Activated CD8-positive, alpha-beta T cell treated with anti-CD3 and anti-CD28 coated beads, Interleukin-2, amount 10 ng/mL, durations not matched to agents 7 days and 5 days (primary cell): ENCODE data around the gene CUL4A. TPM values are rescaled to one million over a fixed set of nuclear protein-coding genes. Genes with fewer than 3 reads are reported as not detected.
"Not testable (repeated sequence)": the region's sequence is repeated elsewhere in the genome, so short reads cannot be mapped to it uniquely, and the experiment has no call there.

Experiments
- ATAC-seq: fragments of 150-1000 bp; cut with Tn5 transposase; one replicate; pipeline ENCODE4 v1.10.0; 2021; ENCODE audit warnings: moderate library complexity
- CTCF ChIA-PET: fragments of 350-600 bp; sonication (Branson Sonifier 250); formaldehyde crosslinking; loops from one replicate; lab custom pipeline; 2021; ENCODE audit warnings: antibody characterized with exemption; lab: Charles Lee
- POLR2A ChIA-PET: fragments of 350-600 bp; sonication (Branson Sonifier 250); formaldehyde crosslinking; loops from one replicate; lab custom pipeline; 2021; ENCODE audit warnings: antibody characterized with exemption; lab: Charles Lee
- DNase-seq: peaks from one replicate; pipeline ENCODE4 v3.0.0-alpha.2; 2020
- H3K27ac Mint-ChIP-seq: one replicate; pipeline ENCODE4 v1.8.0; 2021; ENCODE audit warnings: mild to moderate bottlenecking, mixed read lengths
- H3K27me3 Mint-ChIP-seq: one replicate; pipeline ENCODE4 v1.8.0; 2021; ENCODE audit warnings: low read depth, mixed read lengths
- H3K36me3 Mint-ChIP-seq: one replicate; pipeline ENCODE4 v1.8.0; 2021; ENCODE audit warnings: low read depth, mixed read lengths
- H3K4me1 Mint-ChIP-seq: one replicate; pipeline ENCODE4 v1.8.0; 2021; ENCODE audit warnings: low read depth, mixed read lengths
- H3K4me3 Mint-ChIP-seq: one replicate; pipeline ENCODE4 v1.8.0; 2021; ENCODE audit warnings: mild to moderate bottlenecking, mixed read lengths
- H3K9me3 Mint-ChIP-seq: one replicate; pipeline ENCODE4 v1.8.0; 2022; ENCODE audit warnings: mixed read lengths; ENCODE audit not compliant: insufficient read depth
- total RNA-seq, 2 experiments: library from RNA; stranded (reverse); gene quantifications; one replicate each; pipeline ENCODE4 v1.2.3, GENCODE V29; 2021

Gene CUL4A
- total RNA-seq, 2 experiments from 2014 or later = 65.9 to 70.5 TPM

DNA sequence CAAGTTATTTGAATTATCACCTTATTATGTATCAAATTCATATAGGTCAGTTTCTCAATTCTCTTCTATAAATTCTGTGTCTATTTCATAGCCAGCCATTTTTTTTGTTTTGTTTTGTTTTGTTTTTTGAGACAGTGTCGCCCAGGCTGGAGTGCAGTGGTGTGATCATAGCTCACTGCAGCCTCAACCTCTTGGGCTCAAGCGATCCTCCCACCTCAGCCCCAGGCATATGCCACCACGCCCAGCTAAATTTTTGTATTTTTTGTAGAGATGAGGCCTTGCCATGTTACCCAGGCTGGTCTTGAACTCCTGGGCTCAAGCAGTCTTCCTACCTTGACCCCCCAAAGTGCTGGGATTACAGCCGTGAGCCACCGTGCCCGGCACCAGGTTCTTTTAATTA is 48.5 kb downstream of the CUL4A start:
- CTCF ChIA-PET, H3K4me3 Mint-ChIP-seq, H3K27ac Mint-ChIP-seq, POLR2A ChIA-PET, H3K4me1 Mint-ChIP-seq, DNase-seq, H3K27me3 Mint-ChIP-seq, ATAC-seq, H3K9me3 Mint-ChIP-seq: not testable (repeated sequence)
- peaks cover 60% of the 10 kb centered on the region for H3K36me3 Mint-ChIP-seq

- Mint-ChIP-seq H3K9me3 (no peaks in the 10 kb centered on the region), H3K27me3 (no peaks in the 10 kb centered on the region), H3K27ac (no peak overlapping the region), H3K4me3 (no peak overlapping the region), H3K4me1 (no peaks in the 10 kb centered on the region), H3K36me3 (peaks cover 62% of the 10 kb centered on the region)
- POLR2A ChIA-PET = no interaction called here
- CTCF ChIA-PET = interaction anchor here (1.2 kb wide), 1 partner anchor 135 kb away, joined by 3 read pairs; no protein-coding TSS in a partner anchor
- DNase-seq = no peak
- ATAC-seq = no peak
Observed at GRCh38 chr13:113258321-113259054, 49.1 kb downstream of the CUL4A start.

DNA sequence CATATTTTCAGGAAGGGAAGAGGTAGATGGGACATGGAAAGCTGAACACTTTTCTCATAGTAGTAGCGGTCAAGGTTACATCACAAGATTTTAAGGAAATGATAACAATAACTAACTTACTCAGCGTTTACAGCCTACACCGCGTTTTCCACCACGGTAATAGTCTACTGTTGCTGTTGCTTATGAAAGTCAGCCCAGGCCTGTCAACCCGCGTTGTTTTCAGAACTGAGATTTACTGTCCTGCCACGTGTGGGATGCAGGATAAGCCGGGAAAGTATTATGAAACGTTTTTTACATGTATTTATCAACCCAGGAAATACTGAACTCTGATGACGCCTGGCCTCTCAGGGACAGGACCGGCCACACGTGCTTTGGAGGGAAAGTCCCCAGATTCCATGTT is 51.6 kb downstream of the CUL4A start:
- POLR2A ChIA-PET = no interaction called here
- CTCF ChIA-PET = no interaction called here
- H3K27ac Mint-ChIP-seq = no peak overlapping the region
- H3K9me3 Mint-ChIP-seq = no peaks in the 10 kb centered on the region
- no peaks in the 10 kb centered on the region for H3K4me1 Mint-ChIP-seq
- ATAC-seq = no peak
- peaks cover 50% of the 10 kb centered on the region for H3K36me3 Mint-ChIP-seq
- no peak for DNase-seq
- H3K4me3 Mint-ChIP-seq = no peak overlapping the region
- H3K27me3 Mint-ChIP-seq = no peaks in the 10 kb centered on the region

DNA sequence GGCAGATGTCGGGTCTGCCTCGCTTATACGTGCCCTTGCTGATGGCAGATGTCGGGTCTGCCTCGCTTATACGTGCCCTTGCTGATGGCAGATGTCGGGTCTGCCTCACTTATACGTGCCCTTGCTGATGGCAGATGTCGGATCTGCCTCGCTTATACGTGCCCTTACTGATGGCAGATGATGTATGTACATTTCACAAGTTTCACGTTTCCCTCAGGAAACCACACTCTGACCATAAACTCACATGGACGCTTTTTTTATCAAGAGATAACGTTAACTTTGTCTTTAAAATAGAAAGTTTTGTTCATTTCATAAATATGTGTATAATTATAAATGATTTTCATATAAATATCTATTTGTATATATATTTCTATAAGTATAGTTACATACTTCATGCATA is 53.6 kb downstream of the CUL4A start:
- H3K4me1 Mint-ChIP-seq, H3K4me3 Mint-ChIP-seq, H3K27me3 Mint-ChIP-seq, H3K9me3 Mint-ChIP-seq, CTCF ChIA-PET, ATAC-seq, H3K27ac Mint-ChIP-seq, DNase-seq, POLR2A ChIA-PET: not testable (repeated sequence)
- H3K36me3 Mint-ChIP-seq = peaks cover 40% of the 10 kb centered on the region

DNA sequence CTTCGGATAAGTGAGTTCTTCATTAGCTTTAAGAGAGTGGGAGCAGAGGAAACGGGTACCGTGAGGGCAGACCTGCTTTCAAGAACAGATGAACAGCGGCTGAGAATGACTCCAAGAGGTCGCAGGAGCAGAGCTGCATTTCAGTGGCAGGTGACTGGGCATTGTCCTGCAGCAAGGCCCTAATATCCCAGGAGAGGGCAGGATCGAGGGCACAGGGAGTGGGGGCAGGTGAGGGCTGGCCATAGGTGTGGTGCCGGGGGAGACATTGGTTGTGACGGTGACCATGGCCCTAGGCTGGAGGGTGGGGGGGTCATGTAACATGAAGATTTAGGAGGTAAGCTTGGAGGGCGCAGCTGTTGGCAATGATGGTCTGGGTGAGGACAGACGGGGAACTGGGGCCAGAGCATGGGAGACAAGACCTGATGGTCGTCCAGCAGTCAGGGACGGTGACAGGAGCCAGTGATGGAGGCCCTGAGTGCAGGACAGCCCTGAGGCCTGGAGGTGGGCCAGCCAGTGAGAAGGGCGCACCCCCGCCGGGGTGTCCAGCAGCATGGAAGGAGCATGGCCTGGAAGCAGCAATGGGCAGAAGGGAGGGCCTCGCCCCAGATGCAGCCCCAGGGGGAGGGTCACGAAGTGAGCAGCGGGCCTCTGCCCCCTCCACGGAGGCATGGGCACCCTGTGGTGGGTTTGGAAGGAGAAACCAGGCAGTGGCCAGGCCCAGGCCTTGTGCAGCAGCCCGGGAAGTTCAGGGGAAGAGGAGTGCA is 58.4 kb downstream of the CUL4A start:
- peaks cover 18% of the 10 kb centered on the region for H3K36me3 Mint-ChIP-seq
- ChIA-PET POLR2A (interaction anchor here (0.6 kb wide), 1 partner anchor 108 kb away, joined by 3 read pairs; no protein-coding TSS in a partner anchor), CTCF (no interaction called here)
- DNase-seq (no peak), ATAC-seq (no peak)
- H3K4me3 Mint-ChIP-seq = no peak overlapping the region
- H3K27ac Mint-ChIP-seq = no peak overlapping the region
- no peaks in the 10 kb centered on the region for H3K27me3 Mint-ChIP-seq
- H3K9me3 Mint-ChIP-seq = no peaks in the 10 kb centered on the region
- H3K4me1 Mint-ChIP-seq = no peaks in the 10 kb centered on the region

- Mint-ChIP-seq H3K4me3 (no peak overlapping the region), H3K4me1 (peaks cover 10% of the 10 kb centered on the region), H3K27ac (no peak overlapping the region), H3K27me3 (no peaks in the 10 kb centered on the region), H3K36me3 (peaks cover 8% of the 10 kb centered on the region), H3K9me3 (no peaks in the 10 kb centered on the region)
- ATAC-seq (no peak), DNase-seq (no peak)
- POLR2A ChIA-PET = no interaction called here
- CTCF ChIA-PET = no interaction called here
Observed at GRCh38 chr13:113272031-113272430, 62.6 kb downstream of the CUL4A start.

- H3K4me1 Mint-ChIP-seq = peaks cover 10% of the 10 kb centered on the region
- no peak for ATAC-seq
- ChIA-PET CTCF (no interaction called here), POLR2A (no interaction called here)
- H3K27ac Mint-ChIP-seq = no peak overlapping the region
- DNase-seq = no peak
- no peak overlapping the region for H3K4me3 Mint-ChIP-seq
- H3K36me3 Mint-ChIP-seq = peaks cover 6% of the 10 kb centered on the region
- H3K9me3 Mint-ChIP-seq = no peaks in the 10 kb centered on the region
- no peaks in the 10 kb centered on the region for H3K27me3 Mint-ChIP-seq
Observed at GRCh38 chr13:113272701-113273181, 63.3 kb downstream of the CUL4A start.

DNA sequence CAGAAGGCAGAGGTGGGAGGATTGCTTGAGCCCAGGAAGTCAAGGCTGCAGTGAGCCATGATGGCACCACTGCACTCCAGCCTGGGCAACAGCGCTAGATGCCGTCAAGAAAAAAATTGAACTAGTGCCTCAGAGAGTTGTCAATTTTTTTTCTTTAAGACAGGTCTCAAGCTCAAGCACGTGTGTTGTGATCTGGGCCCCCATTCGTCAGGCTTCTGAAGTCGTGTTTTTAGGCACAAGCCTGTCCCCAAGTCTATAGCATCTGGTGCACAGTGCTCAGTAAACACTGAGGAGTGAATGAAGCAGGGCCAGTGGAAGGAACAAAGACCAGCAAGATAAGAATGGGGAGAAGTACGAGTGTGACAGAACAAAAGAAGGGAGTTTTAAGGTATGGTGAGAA is 63.9 kb downstream of the CUL4A start:
- Mint-ChIP-seq H3K36me3 (peaks cover under 1% of the 10 kb centered on the region), H3K4me3 (no peak overlapping the region), H3K4me1 (peaks cover 10% of the 10 kb centered on the region), H3K9me3 (no peaks in the 10 kb centered on the region), H3K27ac (no peak overlapping the region), H3K27me3 (no peaks in the 10 kb centered on the region)
- ATAC-seq (no peak), DNase-seq (no peak)
- CTCF ChIA-PET = no interaction called here
- POLR2A ChIA-PET = interaction anchor here (0.5 kb wide), 1 partner anchor 216 kb away, joined by 5 read pairs; no protein-coding TSS in a partner anchor

DNA sequence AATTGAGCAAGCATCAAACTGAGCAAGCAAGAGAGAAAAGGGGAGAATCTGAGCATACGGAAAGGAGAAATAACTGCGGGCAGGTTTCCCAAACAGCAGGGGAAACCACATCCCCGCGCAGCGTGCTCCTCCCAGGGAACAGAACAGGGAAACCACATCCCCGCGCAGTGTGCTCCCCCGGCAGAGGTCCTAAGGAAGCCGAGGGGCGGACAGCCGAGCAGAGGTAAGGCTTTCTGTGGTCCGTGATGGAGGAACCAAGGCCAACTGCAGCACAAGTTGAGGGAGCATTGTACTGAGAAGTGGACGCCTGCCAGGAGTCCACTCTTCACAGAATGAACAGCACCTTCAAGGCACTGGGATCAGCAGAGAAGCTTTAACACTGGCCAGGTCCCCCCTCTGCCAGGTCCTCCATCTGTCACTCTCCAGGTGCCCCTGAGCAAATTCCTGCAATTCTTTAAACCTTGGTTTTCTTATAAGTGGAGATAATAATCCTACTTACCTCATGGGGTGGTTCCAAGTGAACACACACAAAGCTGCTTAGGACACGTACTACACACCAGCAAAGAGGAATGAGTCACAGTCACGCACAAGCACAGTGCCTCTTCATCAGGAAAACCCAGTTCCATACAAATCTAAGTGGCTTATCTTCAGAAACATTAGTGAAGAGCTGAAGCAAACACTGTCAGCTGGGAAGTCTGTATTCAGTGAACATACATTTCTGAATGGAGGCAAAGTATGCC is 64.6 kb downstream of the CUL4A start:
- Mint-ChIP-seq H3K27me3 (no peaks in the 10 kb centered on the region), H3K36me3 (no peaks in the 10 kb centered on the region), H3K27ac (peak overlapping the region; percentile 17), H3K9me3 (no peaks in the 10 kb centered on the region), H3K4me3 (no peak overlapping the region), H3K4me1 (peaks cover 10% of the 10 kb centered on the region)
- DNase-seq (no peak), ATAC-seq (no peak)
- ChIA-PET POLR2A (interaction anchor here (0.5 kb wide), 1 partner anchor 216 kb away, joined by 5 read pairs; no protein-coding TSS in a partner anchor), CTCF (no interaction called here)

DNA sequence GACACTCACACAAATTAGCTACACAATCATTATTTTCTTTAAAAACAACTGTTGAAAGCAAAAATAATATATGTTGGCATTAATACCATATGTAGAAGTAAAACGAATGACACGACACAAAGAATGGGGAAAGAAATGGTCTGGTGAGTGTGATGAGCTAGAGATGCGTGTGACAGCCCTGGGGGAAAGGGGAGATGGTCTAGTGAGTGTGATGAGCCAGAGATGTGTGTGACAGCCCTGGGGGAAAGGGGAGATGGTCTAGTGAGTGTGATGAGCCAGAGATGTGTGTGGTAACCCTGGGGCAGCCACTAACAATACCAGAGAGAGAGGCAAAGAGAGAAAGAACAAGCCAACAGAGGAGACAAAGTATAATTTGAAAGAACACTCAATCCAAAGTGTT is 65.3 kb downstream of the CUL4A start:
- no peak for DNase-seq
- ChIA-PET CTCF (no interaction called here), POLR2A (no interaction called here)
- no peak overlapping the region for H3K27ac Mint-ChIP-seq
- H3K4me1 Mint-ChIP-seq = peaks cover 10% of the 10 kb centered on the region
- no peaks in the 10 kb centered on the region for H3K27me3 Mint-ChIP-seq
- H3K9me3 Mint-ChIP-seq = no peaks in the 10 kb centered on the region
- ATAC-seq = no peak
- no peak overlapping the region for H3K4me3 Mint-ChIP-seq
- H3K36me3 Mint-ChIP-seq = no peaks in the 10 kb centered on the region

GRCh38 chr13:113275387-113275786 is 66.0 kb downstream of the CUL4A start:
- Mint-ChIP-seq H3K27me3 (no peaks in the 10 kb centered on the region), H3K4me1 (peaks cover 10% of the 10 kb centered on the region), H3K4me3 (no peak overlapping the region), H3K36me3 (no peaks in the 10 kb centered on the region), H3K9me3 (no peaks in the 10 kb centered on the region), H3K27ac (no peak overlapping the region)
- peak; percentile 76 for ATAC-seq
- POLR2A ChIA-PET = no interaction called here
- peak; percentile 41 for DNase-seq
- CTCF ChIA-PET = interaction anchor here (0.7 to 1.0 kb wide), 2 partner anchors 25 to 119 kb away, joined by 3 to 6 read pairs; no protein-coding TSS in a partner anchor
